Hippocampal formation (tissue), 2 donors: ENCODE data around the gene PHETA1.
A peak's percentile ranks its signal among the peaks of the same experiment; 100 is the strongest.

Experiments used
- DNase-seq, 2 donors: peaks; one replicate each; lab custom pipeline; 2025; lab: John Stamatoyannopoulos, UW

PHETA1 gene

DNA sequence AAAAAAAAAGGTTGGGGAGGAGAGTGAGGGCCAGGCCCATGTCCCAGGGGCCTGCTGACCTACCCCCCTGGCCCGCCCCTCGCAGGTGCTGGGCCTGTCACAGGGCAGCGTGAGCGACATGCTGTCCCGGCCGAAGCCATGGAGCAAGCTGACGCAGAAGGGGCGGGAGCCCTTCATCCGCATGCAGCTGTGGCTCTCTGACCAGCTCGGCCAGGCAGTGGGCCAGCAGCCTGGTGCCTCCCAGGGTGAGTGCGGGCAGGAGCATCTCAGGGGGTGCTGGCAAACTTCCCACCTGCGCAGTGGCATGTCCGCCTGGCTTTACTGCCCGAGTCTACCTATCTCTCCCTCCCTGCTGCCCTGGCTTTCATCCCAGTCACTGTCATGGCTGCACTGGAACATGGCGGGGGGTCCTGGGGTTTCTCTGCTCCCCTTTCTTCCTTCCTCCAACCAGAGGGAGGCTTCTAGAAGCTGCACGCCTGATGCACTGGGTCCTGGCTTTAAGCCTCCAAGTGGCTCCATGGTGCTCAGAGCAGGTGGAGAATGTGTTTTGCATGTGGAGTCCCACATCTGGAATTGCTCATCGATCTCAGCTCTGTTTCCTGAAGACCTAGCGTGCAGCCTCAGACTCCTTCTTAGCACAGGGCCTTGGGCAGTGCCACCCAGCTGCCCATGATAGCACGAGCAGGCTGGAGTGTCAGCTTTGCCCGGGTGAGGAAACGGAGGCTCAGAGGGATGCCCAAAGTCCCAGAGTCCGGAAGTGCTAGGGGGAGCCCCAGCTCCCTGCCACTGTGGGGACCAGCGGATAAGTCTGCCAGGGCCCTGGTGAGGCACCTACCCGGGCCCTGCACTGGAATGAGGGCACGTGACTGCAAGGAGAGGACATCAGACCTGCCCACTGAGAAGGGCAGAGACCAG is 46.3 kb downstream of the PHETA1 start:
- DNase-seq: peak in 1 of 2 donors; percentile 9

- DNase-seq: no peak
These were observed 47.6 kb downstream of the PHETA1 start for GRCh38 chr12:111321317-111321716.

DNA sequence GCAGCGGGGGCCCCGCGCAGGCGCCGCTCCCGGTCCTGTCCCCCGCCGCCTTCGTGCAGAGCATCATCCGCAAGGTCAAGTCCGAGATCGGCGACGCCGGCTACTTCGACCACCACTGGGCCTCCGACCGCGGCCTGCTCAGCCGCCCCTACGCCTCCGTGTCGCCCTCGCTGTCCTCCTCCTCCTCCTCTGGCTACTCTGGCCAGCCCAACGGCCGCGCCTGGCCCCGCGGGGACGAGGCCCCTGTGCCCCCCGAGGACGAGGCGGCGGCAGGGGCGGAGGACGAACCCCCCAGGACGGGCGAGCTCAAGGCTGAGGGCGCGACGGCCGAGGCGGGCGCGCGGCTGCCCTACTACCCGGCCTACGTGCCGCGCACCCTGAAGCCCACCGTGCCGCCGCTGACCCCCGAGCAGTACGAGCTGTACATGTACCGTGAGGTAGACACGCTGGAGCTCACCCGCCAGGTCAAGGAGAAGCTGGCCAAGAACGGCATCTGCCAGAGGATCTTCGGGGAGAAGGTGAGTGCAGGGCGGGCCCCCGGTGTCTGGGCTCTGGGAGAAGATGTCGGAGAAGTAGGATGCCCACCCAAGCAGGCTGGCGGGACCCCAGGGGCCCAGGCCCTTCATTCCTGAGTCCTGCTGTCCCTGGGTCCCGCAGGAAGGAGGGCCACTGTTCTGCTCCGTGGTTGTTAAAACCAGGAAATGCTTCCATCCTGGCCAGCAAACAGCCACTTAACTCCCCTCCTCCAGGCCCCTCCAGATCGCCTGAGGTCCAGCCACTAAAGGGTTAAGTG is 48.4 kb downstream of the PHETA1 start:
- DNase-seq: no peak

GRCh38 chr12:111319600-111320257 is 49.2 kb downstream of the PHETA1 start:
- DNase-seq: no peak

- no peak for DNase-seq
These were observed 50.4 kb downstream of the PHETA1 start for GRCh38 chr12:111318450-111318849.

- DNase-seq: no peak
These were observed 52.2 kb downstream of the PHETA1 start for GRCh38 chr12:111316671-111317070.

DNA sequence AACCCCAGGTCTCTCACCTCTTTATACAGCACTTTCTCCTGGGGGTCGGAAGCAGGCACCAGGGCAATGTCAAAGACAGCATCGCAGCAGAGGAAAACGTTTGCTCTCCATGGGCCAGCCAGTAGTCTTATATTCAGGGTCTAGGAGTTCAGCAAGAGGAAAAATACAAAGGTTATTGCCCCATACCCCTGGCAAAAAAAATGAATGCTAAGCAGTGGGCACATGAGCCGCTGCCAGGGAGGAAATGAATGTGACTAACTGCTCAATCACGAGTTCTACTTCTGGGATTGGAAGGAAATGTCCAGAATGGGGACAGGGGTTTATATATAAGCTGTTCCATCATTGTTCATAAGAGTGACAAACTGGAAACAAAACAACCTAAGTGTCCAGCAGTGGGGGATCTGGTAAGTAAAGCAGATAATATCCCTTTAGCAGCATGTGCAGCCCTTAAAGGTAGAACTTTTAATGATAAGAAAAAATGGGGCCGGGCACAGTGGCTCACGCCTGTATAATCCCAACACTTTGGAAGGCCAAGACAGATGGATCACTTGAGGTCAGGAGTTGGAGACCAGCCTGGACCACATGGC is 53.8 kb downstream of the PHETA1 start:
- no peak for DNase-seq

DNA sequence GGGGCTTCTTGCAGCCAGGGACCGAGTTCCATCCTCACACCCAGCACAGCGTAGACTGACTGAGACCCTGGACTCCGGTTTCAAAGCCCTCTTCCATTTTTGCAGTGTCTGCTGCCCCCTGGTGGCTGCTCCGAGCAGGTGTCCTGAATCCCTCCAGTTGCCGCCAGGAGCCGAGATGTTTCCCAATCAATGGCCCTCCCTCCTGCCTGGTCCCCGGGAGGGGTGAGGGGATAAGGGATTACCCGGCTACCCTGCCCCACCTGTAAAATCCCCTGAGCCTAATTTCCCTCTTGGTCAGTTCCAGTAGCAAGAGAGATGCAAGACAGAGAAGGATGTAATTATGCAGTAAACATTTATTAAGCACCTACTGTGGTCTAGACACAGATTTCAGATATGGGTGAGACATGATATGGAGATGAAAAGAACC is 55.0 kb downstream of the PHETA1 start:
- peak; percentile 8 to 43 for DNase-seq

DNA sequence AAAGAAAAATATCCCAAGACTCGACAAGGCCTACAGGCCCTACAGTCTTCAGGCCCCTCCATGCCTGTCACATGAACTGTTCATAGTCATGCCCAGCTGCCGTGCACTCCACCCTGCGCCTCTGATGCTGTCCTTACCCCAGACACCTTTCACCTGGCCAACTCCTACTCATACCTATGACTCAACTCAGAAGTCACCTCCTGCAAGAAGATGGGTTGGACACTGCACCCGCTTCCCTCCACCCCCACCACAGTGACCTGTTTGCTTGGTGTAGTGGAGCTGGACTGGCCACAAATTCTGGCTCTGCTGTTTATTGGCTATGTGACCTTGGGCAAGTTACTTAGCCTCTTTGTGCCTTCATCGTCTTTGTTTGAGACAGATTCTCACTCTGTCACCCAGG is 56.2 kb downstream of the PHETA1 start:
- no peak for DNase-seq

GRCh38 chr12:111312016-111312415 is 56.9 kb downstream of the PHETA1 start:
- no peak for DNase-seq

GRCh38 chr12:111311011-111311410 is 57.9 kb downstream of the PHETA1 start:
- no peak for DNase-seq
